ENCODE results near the gene BTRC.

DNA sequence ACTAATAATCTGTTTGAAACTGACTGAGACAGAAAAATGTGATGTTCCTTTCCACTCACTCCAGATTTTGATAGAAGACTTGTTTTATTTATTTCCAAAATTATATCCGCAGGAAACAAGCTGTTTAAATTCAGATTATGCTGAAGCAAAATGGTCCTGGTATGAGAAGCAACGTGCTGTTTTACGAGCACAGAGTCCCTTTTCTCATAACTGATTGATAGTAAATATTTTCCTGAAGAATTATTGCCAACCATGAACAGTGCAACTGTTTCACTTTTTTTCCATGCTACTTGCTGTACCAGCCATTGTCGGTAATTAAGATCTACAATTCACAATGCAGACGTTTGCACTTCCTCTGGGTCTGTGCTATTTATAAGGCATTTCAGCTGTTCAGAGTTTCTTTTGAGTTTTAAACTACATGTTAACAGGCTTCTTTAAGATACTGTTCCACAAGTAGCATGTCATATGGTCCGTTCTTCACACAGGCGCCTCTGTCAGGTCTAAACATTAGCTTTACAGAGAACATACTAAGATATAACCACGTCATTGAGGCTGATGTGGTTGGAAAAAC is 130.3 kb downstream of the BTRC start:
- TF ChIP-seq, protein P1, sequence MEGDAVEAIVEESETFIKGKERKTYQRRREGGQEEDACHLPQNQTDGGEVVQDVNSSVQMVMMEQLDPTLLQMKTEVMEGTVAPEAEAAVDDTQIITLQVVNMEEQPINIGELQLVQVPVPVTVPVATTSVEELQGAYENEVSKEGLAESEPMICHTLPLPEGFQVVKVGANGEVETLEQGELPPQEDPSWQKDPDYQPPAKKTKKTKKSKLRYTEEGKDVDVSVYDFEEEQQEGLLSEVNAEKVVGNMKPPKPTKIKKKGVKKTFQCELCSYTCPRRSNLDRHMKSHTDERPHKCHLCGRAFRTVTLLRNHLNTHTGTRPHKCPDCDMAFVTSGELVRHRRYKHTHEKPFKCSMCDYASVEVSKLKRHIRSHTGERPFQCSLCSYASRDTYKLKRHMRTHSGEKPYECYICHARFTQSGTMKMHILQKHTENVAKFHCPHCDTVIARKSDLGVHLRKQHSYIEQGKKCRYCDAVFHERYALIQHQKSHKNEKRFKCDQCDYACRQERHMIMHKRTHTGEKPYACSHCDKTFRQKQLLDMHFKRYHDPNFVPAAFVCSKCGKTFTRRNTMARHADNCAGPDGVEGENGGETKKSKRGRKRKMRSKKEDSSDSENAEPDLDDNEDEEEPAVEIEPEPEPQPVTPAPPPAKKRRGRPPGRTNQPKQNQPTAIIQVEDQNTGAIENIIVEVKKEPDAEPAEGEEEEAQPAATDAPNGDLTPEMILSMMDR (IDR thresholded peaks at IDR 0.05), result no peak
- TF ChIP-seq CREB1 (CRISPR knock-in tag; IDR thresholded peaks at IDR 0.05) (no peak), MXD4 (CRISPR knock-in tag; IDR thresholded peaks at IDR 0.05; ENCODE audit: borderline replicate concordance) (no peak), ZNF396 (CRISPR knock-in tag; IDR thresholded peaks at IDR 0.05; ENCODE audit: borderline replicate concordance) (no peak), ZNF416 (CRISPR knock-in tag; IDR thresholded peaks at IDR 0.05) (no peak), ETV6 (CRISPR knock-in tag; IDR thresholded peaks at IDR 0.05) (no peak), SMAD4 (CRISPR knock-in tag; IDR thresholded peaks at IDR 0.05) (no peak), SMAD3 (CRISPR knock-in tag; IDR thresholded peaks at IDR 0.05; ENCODE audit: borderline replicate concordance) (no peak)
- TF ChIP-seq, protein P2, sequence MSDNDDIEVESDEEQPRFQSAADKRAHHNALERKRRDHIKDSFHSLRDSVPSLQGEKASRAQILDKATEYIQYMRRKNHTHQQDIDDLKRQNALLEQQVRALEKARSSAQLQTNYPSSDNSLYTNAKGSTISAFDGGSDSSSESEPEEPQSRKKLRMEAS (CRISPR knock-in tag; IDR thresholded peaks at IDR 0.05), result no peak
- TF ChIP-seq, protein P3, sequence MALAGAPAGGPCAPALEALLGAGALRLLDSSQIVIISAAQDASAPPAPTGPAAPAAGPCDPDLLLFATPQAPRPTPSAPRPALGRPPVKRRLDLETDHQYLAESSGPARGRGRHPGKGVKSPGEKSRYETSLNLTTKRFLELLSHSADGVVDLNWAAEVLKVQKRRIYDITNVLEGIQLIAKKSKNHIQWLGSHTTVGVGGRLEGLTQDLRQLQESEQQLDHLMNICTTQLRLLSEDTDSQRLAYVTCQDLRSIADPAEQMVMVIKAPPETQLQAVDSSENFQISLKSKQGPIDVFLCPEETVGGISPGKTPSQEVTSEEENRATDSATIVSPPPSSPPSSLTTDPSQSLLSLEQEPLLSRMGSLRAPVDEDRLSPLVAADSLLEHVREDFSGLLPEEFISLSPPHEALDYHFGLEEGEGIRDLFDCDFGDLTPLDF (CRISPR knock-in tag; IDR thresholded peaks at IDR 0.05), result no peak
- TF ChIP-seq, protein P4, sequence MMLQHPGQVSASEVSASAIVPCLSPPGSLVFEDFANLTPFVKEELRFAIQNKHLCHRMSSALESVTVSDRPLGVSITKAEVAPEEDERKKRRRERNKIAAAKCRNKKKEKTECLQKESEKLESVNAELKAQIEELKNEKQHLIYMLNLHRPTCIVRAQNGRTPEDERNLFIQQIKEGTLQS (CRISPR knock-in tag; conservative IDR thresholded peaks at IDR 0.05), result no peak
- TF ChIP-seq, protein P5, sequence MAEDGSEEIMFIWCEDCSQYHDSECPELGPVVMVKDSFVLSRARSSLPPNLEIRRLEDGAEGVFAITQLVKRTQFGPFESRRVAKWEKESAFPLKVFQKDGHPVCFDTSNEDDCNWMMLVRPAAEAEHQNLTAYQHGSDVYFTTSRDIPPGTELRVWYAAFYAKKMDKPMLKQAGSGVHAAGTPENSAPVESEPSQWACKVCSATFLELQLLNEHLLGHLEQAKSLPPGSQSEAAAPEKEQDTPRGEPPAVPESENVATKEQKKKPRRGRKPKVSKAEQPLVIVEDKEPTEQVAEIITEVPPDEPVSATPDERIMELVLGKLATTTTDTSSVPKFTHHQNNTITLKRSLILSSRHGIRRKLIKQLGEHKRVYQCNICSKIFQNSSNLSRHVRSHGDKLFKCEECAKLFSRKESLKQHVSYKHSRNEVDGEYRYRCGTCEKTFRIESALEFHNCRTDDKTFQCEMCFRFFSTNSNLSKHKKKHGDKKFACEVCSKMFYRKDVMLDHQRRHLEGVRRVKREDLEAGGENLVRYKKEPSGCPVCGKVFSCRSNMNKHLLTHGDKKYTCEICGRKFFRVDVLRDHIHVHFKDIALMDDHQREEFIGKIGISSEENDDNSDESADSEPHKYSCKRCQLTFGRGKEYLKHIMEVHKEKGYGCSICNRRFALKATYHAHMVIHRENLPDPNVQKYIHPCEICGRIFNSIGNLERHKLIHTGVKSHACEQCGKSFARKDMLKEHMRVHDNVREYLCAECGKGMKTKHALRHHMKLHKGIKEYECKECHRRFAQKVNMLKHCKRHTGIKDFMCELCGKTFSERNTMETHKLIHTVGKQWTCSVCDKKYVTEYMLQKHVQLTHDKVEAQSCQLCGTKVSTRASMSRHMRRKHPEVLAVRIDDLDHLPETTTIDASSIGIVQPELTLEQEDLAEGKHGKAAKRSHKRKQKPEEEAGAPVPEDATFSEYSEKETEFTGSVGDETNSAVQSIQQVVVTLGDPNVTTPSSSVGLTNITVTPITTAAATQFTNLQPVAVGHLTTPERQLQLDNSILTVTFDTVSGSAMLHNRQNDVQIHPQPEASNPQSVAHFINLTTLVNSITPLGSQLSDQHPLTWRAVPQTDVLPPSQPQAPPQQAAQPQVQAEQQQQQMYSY (CRISPR knock-in tag; IDR thresholded peaks at IDR 0.05), result no peak
